Panc1 (cell line): ENCODE measurements around the gene FBLIM1. TPM values are rescaled to one million over a fixed set of nuclear protein-coding genes. Genes with fewer than 3 reads are reported as not detected.

Experiments
- ATAC-seq: fragments of 200-7000 bp; cut with Tn5 transposase; 2 replicates; pipeline ENCODE4 v1.9.1; 2020; ENCODE audit warnings: mild to moderate bottlenecking, moderate library complexity
- BruUV-seq: library from RNA; stranded (reverse); fragments of 400-500 nt; replicated peaks from 2 replicates; lab custom pipeline; 2021; lab: Mats Ljungman, UMichigan
- CTCF ChIA-PET: fragments of 300-600 bp; sonication (Branson Sonifier 250); formaldehyde crosslinking; loops from one replicate; lab custom pipeline; 2022; ENCODE audit warnings: antibody characterized with exemption; lab: Charles Lee
- POLR2A ChIA-PET: fragments of 300-600 bp; sonication (Branson Sonifier 250); formaldehyde crosslinking; loops from one replicate; lab custom pipeline; 2022; ENCODE audit warnings: antibody characterized with exemption; lab: Charles Lee
- DNase-seq: peaks from one replicate; pipeline ENCODE4 v3.0.0-alpha.2; 2010; ENCODE audit warnings: low read depth, low spot score
- H3K27ac ChIP-seq: 2 replicates; pipeline ENCODE4 v1.5.1; 2011; ENCODE audit warnings: mild to moderate bottlenecking, low read length, inconsistent platforms
- H3K27me3 ChIP-seq: fragments of 200-500 bp; sonication (Bioruptor generic); 2 replicates; pipeline ENCODE4 v1.6.0; 2014; ENCODE audit warnings: low read length, inconsistent platforms; ENCODE audit not compliant: control insufficient read depth, insufficient read depth
- H3K36me3 ChIP-seq: fragments of 200-500 bp; sonication (Bioruptor generic); 2 replicates; pipeline ENCODE4 v1.5.1; 2014; ENCODE audit warnings: inconsistent platforms, mild to moderate bottlenecking, low read length, moderate library complexity; ENCODE audit not compliant: control insufficient read depth, insufficient read depth
- H3K4me1 ChIP-seq: 2 replicates; pipeline ENCODE4 v1.5.1; 2011; ENCODE audit warnings: inconsistent platforms, mild to moderate bottlenecking, low read length, moderate library complexity; ENCODE audit not compliant: control insufficient read depth, insufficient read depth
- H3K4me3 ChIP-seq, 2 experiments: 2 replicates each; pipeline ENCODE4 v1.5.1; 2011 to 2012; ENCODE audit warnings: low read depth in 2 of 2, low read length in 2 of 2, mild to moderate bottlenecking in 2 of 2, inconsistent platforms in 1 of 2, moderate library complexity in 1 of 2
- H3K9me3 ChIP-seq: fragments of 200-500 bp; sonication (Bioruptor generic); 2 replicates; pipeline ENCODE4 v1.5.1; 2014; ENCODE audit warnings: low read depth, mild to moderate bottlenecking, inconsistent platforms, low read length, moderate library complexity; ENCODE audit not compliant: control insufficient read depth, insufficient read depth
- POLR2AphosphoS5 ChIP-seq: IDR thresholded peaks from 2 replicates; pipeline ENCODE4 v1.6.1; 2012; ENCODE audit warnings: mild to moderate bottlenecking, low read depth, low read length, moderate library complexity
- SIN3A ChIP-seq: IDR thresholded peaks from 2 replicates; pipeline ENCODE4 v1.6.1; 2012; ENCODE audit warnings: low read depth, mild to moderate bottlenecking, low read length, moderate library complexity, borderline replicate concordance; ENCODE audit not compliant: insufficient read depth
- TCF7L2 ChIP-seq: IDR thresholded peaks from 2 replicates; pipeline ENCODE4 v1.6.1; 2011; ENCODE audit warnings: mild to moderate bottlenecking, low read depth, low read length, inconsistent platforms
- in situ Hi-C: cut with HindIII; loops from 2 replicates; pipeline ENCODE4 v1.10.0; 2016; ENCODE audit warnings: low sequenced_read_pairs, low pct_unique_long_range_greater_than_20kb
- intact Hi-C: fragments of 100-400 bp; cut with micrococcal nuclease; formaldehyde crosslinking; loops from one replicate; pipeline ENCODE4 v1.10.0; 2022; ENCODE audit not compliant: unreplicated experiment
- total RNA-seq: library from RNA; stranded (reverse); gene quantifications from one replicate; pipeline ENCODE4 v1.2.1, GENCODE V29; 2021; ENCODE audit not compliant: unreplicated experiment
- TF ChIP-seq, protein P1 (sequence below), 2 experiments: IDR thresholded peaks; 2 replicates each; pipeline ENCODE4 v1.6.1; 2011 to 2012; ENCODE audit warnings: low read depth in 2 of 2, control low read depth in 1 of 2, low read length in 1 of 2, mild to moderate bottlenecking in 1 of 2, moderate library complexity in 1 of 2; ENCODE audit not compliant: insufficient read depth in 1 of 2
- TF ChIP-seq, protein P2 (sequence below): fragments of 450-650 bp; IDR thresholded peaks from 2 replicates; pipeline ENCODE4 v1.5.1; 2017; ENCODE audit warnings: mild to moderate bottlenecking

The FBLIM1 gene
- total RNA-seq, 1 experiment from 2014 or later, result 4.3 TPM

DNA sequence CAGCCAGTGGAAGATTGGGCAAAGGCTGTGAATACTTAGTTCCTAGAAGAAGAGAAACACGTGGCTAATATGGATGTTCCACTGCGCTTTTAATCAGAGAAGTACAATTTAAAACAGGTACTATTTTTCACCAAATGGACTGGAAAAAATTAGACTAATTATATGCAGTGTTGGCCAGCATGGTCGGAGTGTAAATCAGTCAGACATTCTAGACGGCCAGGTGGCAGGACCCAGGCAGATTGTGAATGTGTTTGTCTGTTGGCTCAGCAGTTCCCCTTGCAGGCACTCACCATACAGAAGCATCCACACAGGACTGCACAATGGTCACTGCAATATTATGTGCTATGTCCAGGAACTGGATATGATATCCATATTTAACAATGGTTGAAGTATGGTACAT lies 46.4 kb upstream of the FBLIM1 start:
- H3K27ac ChIP-seq, result no peak overlapping the region
- no peaks in the 10 kb centered on the region for H3K4me1 ChIP-seq
- no peaks in the 10 kb centered on the region for H3K27me3 ChIP-seq
- ChIA-PET CTCF (no interaction called here), POLR2A (no interaction called here)
- TF ChIP-seq TCF7L2 (no peak), POLR2AphosphoS5 (no peak), SIN3A (no peak)
- TF ChIP-seq, protein P1, sequence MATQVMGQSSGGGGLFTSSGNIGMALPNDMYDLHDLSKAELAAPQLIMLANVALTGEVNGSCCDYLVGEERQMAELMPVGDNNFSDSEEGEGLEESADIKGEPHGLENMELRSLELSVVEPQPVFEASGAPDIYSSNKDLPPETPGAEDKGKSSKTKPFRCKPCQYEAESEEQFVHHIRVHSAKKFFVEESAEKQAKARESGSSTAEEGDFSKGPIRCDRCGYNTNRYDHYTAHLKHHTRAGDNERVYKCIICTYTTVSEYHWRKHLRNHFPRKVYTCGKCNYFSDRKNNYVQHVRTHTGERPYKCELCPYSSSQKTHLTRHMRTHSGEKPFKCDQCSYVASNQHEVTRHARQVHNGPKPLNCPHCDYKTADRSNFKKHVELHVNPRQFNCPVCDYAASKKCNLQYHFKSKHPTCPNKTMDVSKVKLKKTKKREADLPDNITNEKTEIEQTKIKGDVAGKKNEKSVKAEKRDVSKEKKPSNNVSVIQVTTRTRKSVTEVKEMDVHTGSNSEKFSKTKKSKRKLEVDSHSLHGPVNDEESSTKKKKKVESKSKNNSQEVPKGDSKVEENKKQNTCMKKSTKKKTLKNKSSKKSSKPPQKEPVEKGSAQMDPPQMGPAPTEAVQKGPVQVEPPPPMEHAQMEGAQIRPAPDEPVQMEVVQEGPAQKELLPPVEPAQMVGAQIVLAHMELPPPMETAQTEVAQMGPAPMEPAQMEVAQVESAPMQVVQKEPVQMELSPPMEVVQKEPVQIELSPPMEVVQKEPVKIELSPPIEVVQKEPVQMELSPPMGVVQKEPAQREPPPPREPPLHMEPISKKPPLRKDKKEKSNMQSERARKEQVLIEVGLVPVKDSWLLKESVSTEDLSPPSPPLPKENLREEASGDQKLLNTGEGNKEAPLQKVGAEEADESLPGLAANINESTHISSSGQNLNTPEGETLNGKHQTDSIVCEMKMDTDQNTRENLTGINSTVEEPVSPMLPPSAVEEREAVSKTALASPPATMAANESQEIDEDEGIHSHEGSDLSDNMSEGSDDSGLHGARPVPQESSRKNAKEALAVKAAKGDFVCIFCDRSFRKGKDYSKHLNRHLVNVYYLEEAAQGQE (IDR thresholded peaks at IDR 0.05; ENCODE audit: insufficient read depth in 1 of 2, low read depth in 2 of 2, low read length in 1 of 2), result no peak
- TF ChIP-seq, protein P2, sequence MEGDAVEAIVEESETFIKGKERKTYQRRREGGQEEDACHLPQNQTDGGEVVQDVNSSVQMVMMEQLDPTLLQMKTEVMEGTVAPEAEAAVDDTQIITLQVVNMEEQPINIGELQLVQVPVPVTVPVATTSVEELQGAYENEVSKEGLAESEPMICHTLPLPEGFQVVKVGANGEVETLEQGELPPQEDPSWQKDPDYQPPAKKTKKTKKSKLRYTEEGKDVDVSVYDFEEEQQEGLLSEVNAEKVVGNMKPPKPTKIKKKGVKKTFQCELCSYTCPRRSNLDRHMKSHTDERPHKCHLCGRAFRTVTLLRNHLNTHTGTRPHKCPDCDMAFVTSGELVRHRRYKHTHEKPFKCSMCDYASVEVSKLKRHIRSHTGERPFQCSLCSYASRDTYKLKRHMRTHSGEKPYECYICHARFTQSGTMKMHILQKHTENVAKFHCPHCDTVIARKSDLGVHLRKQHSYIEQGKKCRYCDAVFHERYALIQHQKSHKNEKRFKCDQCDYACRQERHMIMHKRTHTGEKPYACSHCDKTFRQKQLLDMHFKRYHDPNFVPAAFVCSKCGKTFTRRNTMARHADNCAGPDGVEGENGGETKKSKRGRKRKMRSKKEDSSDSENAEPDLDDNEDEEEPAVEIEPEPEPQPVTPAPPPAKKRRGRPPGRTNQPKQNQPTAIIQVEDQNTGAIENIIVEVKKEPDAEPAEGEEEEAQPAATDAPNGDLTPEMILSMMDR, result no peak
- intact Hi-C loops, result no loop called here
- H3K4me3 ChIP-seq, result no peak overlapping the region
- in situ Hi-C loops, result no loop called here
- no peak for DNase-seq
- H3K36me3 ChIP-seq, result no peaks in the 10 kb centered on the region
- H3K9me3 ChIP-seq, result no peaks in the 10 kb centered on the region
- no TSS peak for BruUV-seq
- ATAC-seq, result no peak

DNA sequence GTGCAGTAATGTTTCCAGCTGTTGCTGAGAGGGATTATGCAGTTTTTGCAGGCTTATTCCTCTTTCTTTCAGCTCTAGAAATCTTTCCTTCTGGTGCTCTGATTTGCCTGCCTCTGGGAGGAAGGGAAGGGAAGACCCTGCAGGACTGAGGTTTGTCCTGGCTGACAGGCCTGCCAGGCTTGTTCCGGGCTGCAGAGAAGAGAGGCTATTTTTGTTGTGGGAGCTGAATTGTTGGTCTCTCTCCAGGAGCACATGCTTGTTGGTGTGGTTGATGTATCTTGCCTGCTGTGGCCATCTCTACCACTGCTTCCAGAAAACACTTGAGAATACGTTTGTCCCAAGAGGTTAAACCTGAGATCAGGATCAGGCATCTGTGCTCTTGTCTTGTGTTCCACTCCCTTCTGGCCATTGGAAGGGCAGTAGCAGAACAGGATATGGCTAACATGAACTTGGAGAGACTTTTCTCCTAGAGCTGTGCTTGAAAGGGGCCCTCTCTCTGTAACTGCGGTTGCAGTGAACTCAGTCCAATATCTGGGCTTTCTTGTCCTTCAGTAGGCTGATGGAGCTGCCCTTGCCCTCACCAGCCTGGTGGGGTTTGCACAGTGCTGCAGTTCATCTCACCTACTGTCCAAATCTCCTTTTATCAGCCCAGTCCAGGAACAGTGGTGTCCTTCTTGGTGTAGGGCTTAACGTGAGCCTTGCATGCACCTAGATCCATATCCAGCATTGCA lies 44.0 kb upstream of the FBLIM1 start:
- BruUV-seq, result no TSS peak
- Histone ChIP-seq H3K4me3 (no peak overlapping the region), H3K4me1 (no peaks in the 10 kb centered on the region), H3K36me3 (no peaks in the 10 kb centered on the region; the same call in 1 of the 2 replicates), H3K27me3 (no peaks in the 10 kb centered on the region), H3K27ac (no peak overlapping the region), H3K9me3 (no peaks in the 10 kb centered on the region)
- in situ Hi-C loops (no loop called here), intact Hi-C loops (no loop called here)
- no peak for TF ChIP-seq POLR2AphosphoS5
- DNase-seq (no peak), ATAC-seq (no peak)
- ChIA-PET CTCF (interaction anchor here (0.6 kb wide), 1 partner anchor 633 kb away, joined by 8 read pairs; no protein-coding TSS in a partner anchor), POLR2A (no interaction called here)
